GM19438 (cell line): ENCODE results near the gene ALG6.

Experiments used
- ATAC-seq: cut with Tn5 transposase; IDR thresholded peaks from one replicate; pipeline ENCODE4 v1.9.1; 2021; ENCODE audit warnings: low read depth; ENCODE audit not compliant: unreplicated experiment

Gene ALG6

DNA sequence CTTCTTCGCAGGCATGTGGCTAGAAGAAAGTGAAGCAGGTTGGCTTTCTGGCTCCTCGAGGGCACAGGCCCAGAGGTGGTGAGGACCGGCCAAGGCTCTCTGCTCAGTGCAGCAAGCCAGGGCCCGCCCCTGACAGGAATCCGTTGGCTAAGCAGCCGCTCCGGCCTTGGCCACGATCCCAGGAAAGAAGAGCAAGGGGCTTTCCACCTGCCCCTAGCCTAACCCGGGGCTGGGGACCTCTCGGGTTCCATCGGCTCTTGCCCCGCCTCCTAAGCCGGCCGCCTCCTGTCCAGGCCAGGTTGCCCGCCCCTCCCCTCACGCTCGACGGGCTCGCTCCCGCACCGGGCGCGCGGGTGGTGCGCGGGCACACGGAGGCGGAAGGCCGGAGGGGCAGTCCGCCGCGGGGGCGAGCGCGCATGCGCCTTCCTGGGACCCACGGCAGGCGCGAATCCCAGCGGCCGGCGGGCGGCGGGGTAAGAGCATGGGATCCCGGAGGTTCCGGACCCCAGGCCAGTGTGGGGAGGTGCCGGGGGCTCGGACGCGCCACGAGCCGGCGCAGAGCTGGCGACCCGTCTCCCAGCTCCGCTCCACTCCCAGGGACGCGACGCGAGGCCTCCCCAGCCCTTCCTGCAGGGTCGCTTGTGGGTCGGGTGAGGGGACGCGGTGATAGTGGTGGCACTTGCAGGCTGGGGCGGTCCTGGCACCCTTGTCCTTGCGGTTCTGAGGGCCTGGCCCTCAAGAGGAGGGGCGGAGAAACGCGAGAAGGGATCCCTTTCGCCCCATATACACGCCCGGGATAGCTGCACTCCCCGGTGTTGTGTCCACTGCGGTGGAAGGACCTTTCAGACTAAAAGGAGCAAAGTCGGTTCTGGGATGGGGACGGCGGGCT, at the start of gene ALG6:
ALG6 (plus strand) TSS at position 413 of the 889 bp plus-strand sequence. CDS start 3,351 bp downstream, outside the sequence.
- peak; percentile 94 for ATAC-seq

DNA sequence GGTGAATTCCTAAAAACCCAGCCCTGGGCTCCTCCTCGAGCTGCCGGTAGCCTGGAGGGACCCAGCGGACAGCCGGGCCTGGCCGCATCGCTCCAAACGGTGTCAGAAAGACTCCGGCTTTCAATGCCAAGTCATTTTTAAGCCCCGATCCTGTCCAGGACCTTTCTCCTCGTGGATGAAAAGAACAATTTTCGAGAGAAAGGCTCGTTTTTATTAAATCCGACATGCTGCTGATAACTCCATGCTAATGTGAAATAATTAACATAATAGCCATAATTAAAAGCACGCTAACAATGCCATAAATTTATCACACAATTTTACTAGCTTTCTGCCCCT, 49.6 kb upstream of the ALG6 start:
- ATAC-seq, result no peak

DNA sequence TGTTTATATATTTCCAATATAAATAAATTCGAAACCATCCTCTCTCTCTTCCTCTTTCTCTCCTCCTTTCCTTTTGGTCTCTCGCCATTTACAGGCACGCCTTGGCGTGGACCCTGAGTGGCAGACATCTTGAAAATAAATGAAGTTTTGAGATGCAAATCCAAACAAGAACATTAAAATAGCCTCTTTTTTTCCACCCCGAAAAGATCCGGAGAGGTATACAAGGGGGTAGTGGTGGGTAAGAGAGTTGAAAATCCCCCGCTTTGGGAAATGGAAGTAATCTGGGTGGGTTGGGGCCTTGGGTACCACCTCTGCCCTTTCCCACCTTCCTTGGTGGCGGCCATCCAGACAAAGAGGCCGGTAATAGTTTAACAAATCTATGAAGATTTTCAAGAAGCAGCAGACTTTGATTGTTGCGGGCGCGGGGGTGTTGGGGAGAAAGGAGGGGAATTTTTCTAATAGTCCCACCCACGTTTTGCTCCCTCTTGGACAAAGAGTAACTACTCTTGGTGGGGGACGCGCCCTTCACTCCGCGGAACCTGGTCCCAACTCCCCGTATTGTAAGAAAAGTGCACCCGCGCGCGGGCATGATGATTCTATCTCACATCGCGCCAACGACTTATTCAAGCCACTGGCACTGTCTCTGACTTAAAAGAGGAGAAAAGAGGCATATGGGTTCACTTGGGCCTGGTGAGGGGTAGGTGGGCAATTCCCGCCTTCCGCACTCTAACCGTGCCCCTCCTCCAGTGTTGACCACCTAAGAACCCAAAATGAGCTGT, 49.0 kb upstream of the ALG6 start:
- no peak for ATAC-seq

DNA sequence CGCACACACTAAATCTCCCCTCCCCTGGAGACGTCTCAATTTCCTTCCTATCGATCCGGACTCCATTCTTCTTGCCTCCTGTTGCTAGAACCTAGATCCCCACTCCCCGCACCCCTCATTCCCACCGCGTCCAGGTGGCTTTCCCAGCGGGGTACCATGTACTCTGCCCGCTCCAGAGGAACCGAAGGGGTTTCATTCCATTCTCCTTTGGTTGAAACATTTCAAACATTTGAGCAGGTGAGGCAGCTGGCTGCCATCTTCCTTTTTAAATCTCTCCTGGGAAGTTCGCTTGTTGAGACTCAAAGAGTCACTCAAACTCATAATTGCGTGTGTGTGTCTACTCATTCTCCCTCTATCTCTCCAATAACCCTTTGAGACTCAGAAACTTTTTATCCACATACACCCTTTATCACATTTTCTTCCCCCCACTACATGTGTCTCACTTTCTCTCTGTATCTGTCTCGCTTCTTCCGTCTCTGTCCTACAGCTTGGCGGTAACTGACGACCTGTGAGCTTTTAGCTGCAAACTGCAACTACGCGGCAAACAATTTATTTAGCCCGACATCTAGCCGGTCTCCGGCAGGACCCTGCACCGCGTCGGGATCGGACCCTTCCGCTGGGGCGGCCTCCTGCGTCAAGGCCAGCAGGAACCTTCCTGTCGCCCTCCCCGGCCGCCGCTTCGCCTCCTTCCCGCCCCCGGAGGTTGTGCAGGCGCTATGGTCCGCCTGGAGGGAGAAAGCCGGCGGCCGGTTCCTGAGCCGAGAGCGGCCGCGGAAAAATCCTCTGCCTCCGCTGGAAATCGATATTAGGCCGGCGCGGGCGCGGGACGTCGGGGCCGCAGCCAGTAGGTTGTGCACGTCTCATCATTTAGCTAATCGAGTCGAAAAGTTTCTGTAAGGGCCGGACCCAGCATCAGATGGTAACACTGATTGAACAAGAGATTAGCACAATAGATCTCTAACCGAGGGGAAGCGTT, 48.1 kb upstream of the ALG6 start:
- ATAC-seq, result no peak

DNA sequence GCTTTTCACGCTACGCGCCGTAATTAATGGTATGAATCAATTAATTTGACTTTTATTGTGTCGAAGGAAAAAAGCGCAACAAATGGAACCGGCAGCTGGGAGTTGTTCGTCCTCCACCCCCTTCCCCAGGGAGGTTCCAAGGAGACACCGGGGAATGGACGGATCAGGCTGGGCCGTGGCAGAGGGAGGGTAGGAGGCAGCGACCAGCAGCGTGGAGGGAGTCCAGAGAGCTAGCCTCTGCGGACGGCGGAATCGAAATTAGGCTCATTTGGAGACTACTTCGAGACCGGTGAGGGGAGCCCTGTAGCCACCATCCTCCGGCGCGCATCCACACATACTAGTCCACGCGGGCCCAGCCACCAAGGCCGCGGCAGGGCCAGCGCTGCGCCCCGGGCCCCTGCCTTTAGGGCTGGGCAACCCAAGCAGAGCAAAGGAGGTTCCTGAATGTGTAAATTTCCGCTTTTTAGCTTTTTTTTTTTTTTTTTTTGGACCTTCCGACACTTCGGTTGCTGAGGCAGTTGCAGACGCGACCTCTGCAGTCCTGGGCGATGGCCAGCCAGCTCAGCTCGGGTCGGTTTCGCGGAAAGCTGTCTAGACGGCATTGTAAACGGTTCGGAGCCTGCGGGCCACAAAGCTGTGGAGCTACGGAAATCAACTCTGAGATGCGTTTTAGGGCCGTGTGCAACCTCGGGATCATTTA, 47.3 kb upstream of the ALG6 start:
- ATAC-seq, result no peak

DNA sequence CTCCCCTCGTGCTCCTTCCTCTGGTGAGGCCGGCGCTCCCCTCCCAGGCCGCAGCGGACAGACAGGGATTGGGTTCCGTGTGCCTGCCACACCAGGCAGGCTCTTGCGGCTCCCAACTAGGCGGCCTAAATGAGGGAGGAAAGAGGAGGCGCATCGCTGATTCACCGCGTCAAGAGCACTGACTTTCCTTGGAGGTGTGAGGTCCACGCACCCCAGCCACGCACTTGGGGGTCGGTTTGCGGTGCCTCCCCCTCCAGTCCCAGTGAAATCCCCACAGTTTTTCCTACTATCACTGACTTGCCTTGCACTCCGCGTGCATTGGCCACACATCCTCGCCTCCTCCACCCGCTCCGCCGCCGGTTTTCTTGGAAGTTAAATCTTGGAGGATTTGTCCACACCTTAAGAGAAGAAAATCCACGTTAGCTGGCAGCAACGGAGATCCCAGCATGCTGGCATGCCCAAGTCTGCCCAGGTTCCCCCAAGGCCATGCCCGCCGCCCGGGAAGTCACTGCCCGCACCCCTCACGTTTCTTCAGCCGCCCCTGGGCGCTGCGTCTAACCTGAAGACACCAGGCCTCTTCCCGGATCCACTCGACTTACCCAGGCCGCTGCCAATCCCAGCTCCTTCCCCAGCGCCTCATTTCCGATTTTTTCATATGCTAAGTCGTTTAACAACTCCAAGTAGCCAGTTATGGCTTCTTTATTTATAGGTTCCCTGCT, 46.2 kb upstream of the ALG6 start:
- ATAC-seq, result no peak

DNA sequence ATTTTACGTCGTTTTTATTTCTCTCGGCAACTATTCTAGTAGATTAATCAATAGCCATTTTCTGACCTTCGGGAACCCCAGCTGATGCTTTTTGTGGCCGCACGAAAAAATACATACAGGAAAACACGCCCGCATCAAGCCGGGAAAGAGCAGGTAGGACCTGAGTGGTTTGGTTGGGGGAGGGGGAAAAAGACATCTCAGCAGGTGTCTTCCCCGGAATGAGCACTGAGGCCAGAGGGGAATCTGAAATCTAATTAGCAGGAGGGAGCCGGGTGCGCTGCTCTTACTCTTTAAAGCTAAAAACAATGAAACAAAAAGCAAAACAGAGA, 45.7 kb upstream of the ALG6 start:
- ATAC-seq, result no peak

DNA sequence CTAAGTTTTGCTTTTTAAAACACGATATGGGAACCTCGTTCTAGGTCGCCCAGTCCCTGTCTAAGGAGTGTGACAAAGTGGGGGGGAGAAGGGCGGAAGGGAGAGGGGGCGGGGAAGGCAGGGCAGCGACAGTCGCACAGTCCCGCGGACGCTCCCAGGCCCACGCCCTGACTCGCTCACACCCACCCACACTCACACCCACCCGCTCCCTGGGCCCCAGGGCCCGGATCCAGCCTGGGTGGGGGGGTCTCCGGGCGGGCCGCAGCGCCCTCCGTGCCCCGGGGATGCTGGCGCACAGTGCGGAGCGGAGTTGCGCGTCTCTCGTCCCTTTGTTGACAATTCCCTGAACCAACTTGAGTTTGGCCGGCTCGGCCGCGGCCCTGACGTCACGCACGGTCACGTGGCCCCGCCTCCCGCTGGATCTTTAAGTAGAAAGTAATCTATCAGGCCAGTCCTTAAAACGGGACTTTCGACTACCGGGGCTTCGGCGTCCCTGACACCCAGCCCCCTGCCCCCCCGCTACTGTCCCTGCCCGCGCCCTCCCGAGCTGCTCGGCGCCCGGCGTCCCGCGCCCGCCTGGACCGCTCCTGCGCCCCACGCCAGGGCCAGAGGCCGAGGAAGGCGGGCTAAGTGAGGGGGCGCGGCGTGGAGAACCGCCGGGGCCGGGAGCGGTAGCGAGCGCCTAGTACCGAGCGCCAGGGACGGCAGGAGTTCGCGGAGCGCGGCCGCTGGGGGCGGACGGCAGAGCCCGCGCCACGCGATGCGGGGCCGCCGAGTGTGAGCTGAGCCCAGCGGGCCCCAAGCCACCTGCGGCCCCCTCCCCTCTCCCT, 45.1 kb upstream of the ALG6 start, which contains the start of gene FOXD3:
FOXD3 (plus strand) TSS at position 454 of the 830 bp plus-strand sequence. CDS start 492 bp downstream, outside the sequence.
- ATAC-seq, result peak; percentile 53

DNA sequence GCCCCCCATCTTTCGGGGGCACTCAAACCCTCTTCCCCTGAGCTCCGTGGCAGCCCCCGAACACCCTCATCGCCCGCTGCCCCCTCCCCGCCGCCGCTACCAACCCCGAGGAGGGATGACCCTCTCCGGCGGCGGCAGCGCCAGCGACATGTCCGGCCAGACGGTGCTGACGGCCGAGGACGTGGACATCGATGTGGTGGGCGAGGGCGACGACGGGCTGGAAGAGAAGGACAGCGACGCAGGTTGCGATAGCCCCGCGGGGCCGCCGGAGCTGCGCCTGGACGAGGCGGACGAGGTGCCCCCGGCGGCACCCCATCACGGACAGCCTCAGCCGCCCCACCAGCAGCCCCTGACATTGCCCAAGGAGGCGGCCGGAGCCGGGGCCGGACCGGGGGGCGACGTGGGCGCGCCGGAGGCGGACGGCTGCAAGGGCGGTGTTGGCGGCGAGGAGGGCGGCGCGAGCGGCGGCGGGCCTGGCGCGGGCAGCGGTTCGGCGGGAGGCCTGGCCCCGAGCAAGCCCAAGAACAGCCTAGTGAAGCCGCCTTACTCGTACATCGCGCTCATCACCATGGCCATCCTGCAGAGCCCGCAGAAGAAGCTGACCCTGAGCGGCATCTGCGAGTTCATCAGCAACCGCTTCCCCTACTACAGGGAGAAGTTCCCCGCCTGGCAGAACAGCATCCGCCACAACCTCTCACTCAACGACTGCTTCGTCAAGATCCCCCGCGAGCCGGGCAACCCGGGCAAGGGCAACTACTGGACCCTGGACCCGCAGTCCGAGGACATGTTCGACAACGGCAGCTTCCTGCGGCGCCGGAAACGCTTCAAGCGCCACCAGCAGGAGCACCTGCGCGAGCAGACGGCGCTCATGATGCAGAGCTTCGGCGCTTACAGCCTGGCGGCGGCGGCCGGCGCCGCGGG, 44.2 kb upstream of the ALG6 start:
- ATAC-seq, result no peak

DNA sequence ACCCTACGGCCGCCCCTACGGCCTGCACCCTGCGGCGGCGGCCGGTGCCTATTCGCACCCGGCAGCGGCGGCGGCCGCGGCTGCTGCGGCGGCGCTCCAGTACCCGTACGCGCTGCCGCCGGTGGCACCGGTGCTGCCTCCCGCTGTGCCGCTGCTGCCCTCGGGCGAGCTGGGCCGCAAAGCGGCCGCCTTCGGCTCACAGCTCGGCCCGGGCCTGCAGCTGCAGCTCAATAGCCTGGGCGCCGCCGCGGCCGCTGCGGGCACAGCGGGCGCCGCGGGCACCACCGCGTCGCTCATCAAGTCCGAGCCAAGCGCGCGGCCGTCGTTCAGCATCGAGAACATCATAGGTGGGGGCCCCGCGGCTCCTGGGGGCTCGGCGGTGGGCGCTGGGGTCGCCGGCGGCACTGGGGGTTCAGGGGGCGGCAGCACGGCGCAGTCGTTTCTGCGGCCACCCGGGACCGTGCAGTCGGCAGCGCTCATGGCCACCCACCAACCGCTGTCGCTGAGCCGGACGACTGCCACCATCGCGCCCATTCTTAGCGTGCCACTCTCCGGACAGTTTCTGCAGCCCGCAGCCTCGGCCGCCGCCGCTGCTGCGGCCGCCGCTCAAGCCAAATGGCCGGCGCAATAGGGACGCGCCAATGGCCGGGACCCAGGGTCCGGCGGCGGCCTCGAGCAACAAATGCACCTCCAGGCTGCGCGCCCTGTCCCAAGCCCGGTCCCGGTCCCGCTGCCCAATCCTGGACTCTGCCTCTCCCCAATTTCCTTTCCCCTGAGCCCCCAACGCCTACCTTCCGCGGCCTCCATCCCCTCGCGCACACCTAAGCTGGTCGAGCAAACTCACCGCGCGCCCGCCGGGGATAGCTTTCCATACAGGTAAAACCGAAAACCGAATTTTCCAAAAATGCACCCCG, 43.3 kb upstream of the ALG6 start:
- ATAC-seq, result no peak

DNA sequence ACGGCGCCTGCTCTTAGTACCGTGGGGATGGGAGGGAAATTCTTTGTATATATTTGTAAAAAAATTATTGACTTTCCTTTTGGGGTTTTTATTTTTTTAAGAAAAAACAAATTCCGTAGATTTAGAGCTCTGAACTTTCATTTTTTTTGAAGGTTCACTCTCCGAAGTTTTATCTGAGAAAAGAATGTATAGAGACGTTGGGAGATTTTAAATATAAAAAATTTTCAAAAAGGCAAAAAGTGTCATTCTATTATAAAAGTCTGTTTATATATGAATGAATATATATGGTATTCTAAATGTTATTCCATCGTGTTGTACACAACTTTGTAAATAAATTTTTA, 42.7 kb upstream of the ALG6 start:
- ATAC-seq, result no peak

DNA sequence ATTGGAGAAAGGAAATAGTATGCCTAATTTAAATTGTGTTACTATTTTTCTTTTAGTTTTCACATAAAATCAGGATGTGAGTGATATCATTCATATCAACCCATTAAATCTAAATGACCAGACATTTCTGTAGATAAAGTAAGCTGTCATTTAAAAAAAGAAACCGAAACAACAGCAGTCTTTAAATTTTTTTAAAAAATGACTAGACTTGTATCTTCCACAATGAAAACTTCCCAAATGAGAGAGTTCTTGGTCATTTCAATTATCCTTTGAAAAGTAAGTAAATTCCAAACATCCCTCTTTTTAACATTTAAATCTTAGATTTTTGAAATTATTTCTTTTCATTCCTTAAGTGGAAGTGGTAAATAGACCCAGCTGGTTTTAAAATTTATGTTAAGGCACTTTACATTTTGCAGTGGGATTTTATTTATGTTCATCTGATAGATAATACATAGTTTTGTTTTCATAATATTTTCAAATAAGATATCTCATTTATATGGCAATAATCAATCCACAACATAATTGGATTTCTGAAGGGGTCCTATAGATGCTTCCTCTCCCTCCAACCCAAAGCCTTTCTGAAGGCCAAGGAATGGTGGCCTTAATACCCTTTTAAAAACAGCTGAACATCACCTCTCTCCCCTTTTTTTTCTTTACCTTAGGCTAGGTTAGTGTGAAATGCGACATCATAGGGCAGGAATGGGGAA, 42.0 kb upstream of the ALG6 start:
- ATAC-seq, result no peak

DNA sequence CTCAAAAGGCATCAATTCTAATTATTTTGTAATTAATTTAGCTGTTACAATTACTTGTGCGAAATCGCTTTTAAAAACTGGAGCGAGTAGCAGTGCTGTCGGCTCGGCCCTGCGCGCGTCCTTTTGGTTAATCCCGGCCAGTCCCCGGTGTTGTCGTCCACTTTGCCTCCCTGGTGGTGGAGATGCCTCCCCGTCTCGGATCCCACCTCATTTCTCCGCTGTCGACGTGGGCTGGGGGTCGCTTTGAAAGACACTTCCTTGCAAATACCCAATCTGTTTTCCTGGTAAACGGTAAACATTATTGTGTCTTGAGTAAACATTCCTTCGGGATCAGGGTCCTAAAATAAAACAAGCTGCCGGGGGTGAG, 41.3 kb upstream of the ALG6 start:
- no peak for ATAC-seq

DNA sequence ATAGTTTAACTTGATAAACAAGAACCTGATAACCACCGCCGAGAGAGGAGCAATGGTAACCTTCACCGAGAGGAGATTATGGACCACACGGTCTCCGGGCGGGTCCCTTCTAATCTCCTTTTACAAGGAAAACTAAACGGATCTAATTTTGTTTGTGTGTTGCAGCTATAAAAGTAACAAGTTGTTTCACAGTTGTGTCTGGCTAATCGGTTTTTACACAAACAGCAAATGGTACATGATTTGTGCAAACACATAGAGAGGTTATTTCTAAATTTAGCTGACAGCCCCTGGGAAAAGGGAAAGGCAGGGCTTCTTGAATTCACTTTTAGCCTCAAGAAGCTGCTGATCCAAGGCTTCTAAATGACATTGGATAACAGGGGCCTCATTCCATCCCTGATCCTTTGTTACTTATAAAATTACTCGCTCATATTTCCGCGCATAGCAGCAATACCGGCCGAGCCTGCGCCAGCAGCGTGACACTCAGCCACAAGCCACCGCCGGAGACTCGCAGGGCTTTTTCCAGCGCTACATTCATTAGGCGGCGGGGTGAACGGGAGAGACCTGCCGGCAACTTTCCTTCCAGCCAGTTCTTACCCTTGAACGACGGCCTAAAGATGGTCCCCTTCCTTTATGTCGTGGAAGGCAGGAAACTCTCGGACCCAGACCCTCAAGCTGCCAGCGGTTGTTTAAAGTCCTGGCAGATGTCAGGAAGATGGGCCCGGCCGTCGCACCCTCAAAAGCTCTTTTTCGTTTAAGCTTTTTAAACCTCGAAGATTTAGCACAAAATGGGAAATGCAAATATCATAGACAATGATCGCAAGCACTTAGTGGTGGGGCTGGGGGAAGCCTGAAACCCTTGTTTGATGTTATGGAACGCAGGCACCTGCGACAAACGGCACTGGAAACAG, 40.7 kb upstream of the ALG6 start:
- ATAC-seq, result no peak

DNA sequence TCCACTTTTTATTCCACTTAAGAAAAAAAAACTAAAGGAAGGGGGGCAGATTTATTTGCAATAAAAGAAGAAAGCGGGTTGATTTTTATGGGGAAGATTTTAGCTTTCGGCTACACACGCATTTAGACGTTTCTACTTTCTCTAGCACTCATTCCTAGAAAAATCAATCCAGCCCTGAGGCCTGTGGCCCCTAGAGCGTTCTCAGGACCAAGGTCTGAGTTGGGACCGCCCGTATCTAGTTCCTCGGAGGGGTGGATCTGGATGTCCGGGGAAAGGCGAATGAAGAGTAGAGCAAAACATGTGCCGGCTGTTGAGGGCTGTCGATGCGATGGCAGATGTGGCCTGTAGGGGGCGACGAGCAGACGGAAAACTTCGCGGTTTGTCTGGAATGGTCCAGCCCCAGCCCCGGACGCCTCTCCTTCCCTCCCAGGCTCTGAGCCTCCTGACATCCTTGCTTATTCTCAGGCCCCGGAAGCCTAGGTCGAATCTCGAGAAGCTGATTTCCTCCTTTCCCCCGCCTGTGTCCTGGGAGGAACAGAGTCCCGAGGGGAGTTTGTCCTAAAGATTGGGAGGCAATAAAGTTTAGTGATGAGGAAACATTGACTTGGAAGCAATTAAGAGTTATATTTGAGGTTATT, 39.9 kb upstream of the ALG6 start:
- ATAC-seq, result no peak
